HFFc6 (cell line): Measurements from ENCODE around the gene SCN5A. TPM values are rescaled to one million over a fixed set of nuclear protein-coding genes. Genes with fewer than 3 reads are reported as not detected.
A peak's percentile ranks its signal among the peaks of the same experiment; 100 is the strongest.

Source experiments
- DNase-seq: peaks from one replicate; pipeline ENCODE4 v3.0.0-alpha.2; 2018
- H3K27ac Mint-ChIP-seq: 2 replicates; pipeline ENCODE4 v1.8.0; 2020; ENCODE audit warnings: mild to moderate bottlenecking, mixed read lengths
- H3K27me3 Mint-ChIP-seq: 2 replicates; pipeline ENCODE4 v1.8.0; 2021; ENCODE audit warnings: mild to moderate bottlenecking, moderate library complexity, mixed read lengths; ENCODE audit not compliant: insufficient read depth
- H3K36me3 Mint-ChIP-seq: 2 replicates; pipeline ENCODE4 v1.8.0; 2021; ENCODE audit warnings: low read depth, mixed read lengths
- H3K4me1 Mint-ChIP-seq: 2 replicates; pipeline ENCODE4 v1.8.0; 2020; ENCODE audit warnings: low read depth, mixed read lengths
- H3K4me3 Mint-ChIP-seq: 2 replicates; pipeline ENCODE4 v1.8.0; 2020; ENCODE audit warnings: mild to moderate bottlenecking, moderate library complexity, mixed read lengths
- H3K9me3 Mint-ChIP-seq: 2 replicates; pipeline ENCODE4 v1.8.0; 2020; ENCODE audit warnings: mild to moderate bottlenecking, mixed read lengths
- total RNA-seq, 6 experiments: library from RNA; stranded (reverse); fragmentation: NEBNext Ultra II Directional; extraction: Animal tissue kit (Norgen Biotek cat#: 25700); gene quantifications; 2 replicates in 1 of 6; 3 replicates in 5 of 6; pipeline ENCODE4 v1.2.3, GENCODE V29; 2021
- TF ChIP-seq, protein P1 (sequence below): fragments of 200-600 bp; sonication (generic); IDR thresholded peaks from 2 replicates; pipeline ENCODE4 v1.5.0; 2021; ENCODE audit warnings: antibody characterized with exemption, mild to moderate bottlenecking

Gene SCN5A
- total RNA-seq, 6 experiments from 2014 or later: 0.05 to 0.46 (median 0.28) TPM; not detected in 3

DNA sequence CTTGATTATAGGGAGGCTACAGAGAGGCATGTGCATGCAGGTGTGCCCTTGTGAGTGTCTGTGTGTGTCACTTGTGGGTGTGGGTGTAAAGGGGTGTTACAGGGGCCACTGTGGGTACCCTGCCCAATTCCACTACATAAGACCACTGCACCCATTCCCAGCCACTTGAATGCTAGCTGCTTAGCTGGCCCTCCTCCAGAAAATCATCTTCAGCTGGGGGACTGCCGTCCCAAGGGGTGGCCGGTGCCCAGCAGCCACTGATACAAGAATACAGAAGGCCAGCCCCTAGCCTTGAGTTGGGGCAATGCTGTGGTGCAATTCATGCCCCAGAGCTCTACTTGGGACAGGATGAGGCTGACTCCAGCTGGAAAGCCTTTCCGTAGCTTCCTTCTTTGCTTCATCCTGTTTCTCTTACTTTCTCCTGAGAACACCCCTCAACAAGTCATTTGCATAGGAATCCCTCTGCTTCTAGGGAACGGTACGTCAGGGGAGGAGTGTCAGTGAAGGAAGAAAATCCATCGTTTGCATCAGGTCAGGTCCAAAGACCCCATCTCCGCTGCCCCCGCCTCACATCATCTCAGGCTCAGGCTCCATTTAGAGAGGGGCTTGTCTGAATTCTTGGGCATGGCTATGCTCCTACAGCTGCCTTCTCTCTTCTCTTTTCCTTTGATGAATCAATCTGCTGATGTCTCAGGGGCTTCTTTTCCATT, 72.0 kb downstream of the SCN5A start:
- TF ChIP-seq, protein P1, sequence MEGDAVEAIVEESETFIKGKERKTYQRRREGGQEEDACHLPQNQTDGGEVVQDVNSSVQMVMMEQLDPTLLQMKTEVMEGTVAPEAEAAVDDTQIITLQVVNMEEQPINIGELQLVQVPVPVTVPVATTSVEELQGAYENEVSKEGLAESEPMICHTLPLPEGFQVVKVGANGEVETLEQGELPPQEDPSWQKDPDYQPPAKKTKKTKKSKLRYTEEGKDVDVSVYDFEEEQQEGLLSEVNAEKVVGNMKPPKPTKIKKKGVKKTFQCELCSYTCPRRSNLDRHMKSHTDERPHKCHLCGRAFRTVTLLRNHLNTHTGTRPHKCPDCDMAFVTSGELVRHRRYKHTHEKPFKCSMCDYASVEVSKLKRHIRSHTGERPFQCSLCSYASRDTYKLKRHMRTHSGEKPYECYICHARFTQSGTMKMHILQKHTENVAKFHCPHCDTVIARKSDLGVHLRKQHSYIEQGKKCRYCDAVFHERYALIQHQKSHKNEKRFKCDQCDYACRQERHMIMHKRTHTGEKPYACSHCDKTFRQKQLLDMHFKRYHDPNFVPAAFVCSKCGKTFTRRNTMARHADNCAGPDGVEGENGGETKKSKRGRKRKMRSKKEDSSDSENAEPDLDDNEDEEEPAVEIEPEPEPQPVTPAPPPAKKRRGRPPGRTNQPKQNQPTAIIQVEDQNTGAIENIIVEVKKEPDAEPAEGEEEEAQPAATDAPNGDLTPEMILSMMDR: no peak
- Mint-ChIP-seq H3K36me3 (no peaks in the 10 kb centered on the region), H3K27me3 (peaks cover 12% of the 10 kb centered on the region), H3K4me3 (no peak overlapping the region), H3K4me1 (no peaks in the 10 kb centered on the region), H3K9me3 (peaks cover 6% of the 10 kb centered on the region; the same call in 1 of the 2 replicates), H3K27ac (no peak overlapping the region)
- DNase-seq: no peak

DNA sequence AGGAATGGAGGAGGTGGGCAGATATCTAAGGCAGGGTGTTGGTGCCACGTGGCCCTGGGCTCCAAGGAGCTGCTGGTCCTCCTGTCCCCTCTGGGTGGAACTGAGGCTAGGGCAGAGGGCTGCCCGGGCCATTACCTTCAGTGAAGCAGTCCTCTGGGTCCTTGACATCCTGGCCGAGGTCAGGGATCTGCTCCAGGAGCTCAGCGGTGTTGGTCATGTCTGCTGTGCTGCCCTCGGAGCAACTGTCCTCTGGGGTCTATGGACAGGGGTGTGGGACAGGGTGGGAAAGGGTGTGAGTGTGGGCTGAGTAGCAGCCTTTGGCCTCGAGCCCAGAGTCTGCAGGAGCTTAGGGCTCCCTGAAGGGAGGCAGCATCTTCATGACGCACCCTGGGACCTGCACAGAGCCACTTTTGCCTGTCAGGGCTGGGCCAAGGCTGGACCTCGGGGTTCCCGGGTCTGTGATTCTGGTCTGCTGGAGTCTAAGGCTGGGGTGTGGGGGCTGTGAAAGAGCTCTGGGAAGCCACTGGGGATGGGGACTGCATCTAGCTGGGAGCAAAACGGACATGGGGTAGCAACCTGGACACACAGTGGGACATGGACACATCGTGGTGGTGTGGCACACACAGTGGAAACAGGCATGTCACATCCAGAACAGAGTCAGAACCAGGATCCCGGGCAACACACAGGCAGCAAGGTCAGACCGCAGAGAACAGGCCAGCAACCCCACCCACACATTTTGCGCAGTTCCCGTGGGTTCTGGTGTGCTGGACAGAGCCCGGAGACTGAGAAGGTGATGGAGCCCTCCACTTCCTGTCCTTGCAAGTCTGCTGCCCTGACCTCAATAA, 72.7 kb downstream of the SCN5A start:
- Mint-ChIP-seq H3K4me3 (no peak overlapping the region), H3K27ac (no peak overlapping the region), H3K36me3 (no peaks in the 10 kb centered on the region), H3K27me3 (peaks cover 12% of the 10 kb centered on the region), H3K9me3 (peaks cover 6% of the 10 kb centered on the region; the same call in 1 of the 2 replicates), H3K4me1 (no peaks in the 10 kb centered on the region)
- DNase-seq: no peak
- TF ChIP-seq, protein P1: no peak

- Mint-ChIP-seq H3K36me3 (no peaks in the 10 kb centered on the region), H3K9me3 (peaks cover 6% of the 10 kb centered on the region; the same call in 1 of the 2 replicates), H3K27ac (no peak overlapping the region), H3K4me3 (no peak overlapping the region), H3K27me3 (peaks cover 12% of the 10 kb centered on the region), H3K4me1 (no peaks in the 10 kb centered on the region)
- TF ChIP-seq, protein P1: no peak
- DNase-seq: no peak
These were observed 73.4 kb downstream of the SCN5A start for GRCh38 chr3:38576131-38576525.

DNA sequence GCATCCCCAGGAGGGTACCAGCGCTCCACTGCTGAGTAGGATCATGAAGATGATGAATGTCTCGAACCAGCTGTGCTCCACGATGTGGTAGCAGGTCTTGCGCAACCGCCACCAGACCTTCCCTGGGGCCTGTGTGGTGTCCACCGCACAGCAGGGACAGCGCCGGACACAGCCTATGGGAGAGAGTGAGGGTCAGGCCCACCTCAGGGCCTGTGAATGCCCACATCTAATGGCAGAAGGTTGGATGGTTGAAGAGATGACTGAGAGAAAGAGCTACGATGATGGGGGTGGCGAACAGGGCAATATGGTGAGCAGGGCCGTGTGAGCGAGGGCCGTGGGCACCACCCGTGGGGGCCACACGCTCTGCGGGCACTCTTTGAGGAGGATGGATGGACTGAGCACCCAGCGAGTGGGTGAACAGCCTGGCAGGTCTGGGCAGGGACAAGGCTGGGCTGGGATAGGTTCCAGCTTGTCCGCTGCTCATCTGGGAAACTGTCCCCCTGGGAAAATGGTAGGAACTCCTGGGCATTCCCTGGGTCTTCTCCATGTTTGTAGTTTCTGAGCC, 74.1 kb downstream of the SCN5A start:
- Mint-ChIP-seq H3K27me3 (peaks cover 10% of the 10 kb centered on the region), H3K4me3 (no peak overlapping the region), H3K27ac (no peak overlapping the region), H3K36me3 (no peaks in the 10 kb centered on the region), H3K9me3 (peaks cover 6% of the 10 kb centered on the region; the same call in 1 of the 2 replicates), H3K4me1 (no peaks in the 10 kb centered on the region)
- DNase-seq: no peak
- TF ChIP-seq, protein P1: no peak

DNA sequence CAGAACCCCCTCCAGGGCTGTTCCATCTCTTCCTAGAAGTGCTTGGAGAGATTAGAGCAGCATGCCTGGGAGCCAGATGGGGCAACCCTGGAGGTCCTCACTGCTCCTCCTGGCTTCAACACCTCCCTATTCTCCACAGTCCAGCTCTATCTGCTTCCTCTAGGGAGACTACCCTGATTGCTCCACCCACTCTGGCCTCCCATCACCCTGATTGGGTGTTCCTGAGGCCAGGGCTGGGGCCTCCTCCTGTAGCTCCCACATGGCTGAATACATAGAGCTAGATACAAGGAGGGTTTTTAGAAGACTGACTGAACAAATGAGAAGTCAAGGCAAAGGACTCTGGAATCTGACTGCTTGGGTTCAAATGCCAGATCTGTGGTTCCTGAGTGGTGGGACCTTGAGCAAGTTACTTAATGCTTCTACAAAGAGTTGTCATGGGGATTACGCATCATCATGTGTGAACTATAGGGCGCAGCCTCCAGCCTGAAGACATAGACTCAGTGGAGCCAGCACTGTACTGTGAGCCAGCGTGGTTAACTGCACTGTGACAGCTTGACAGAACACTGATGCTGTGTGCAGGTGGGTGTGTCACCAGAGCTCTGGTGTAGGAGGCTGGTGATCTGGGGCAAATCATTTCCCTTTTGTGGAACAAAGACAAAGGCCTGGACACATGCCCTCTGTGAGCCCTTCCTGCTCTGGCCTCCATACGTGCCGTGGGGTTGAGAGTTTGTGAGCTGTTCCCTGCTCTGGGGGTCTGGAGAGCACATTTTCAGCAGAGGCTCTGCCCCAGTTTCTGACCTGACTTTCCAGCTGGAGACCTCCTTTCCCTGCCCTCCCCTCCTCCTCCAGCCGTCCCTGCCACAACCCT, 74.8 kb downstream of the SCN5A start:
- Mint-ChIP-seq H3K4me3 (no peak overlapping the region), H3K36me3 (no peaks in the 10 kb centered on the region), H3K4me1 (no peaks in the 10 kb centered on the region), H3K27me3 (peaks cover 8% of the 10 kb centered on the region), H3K27ac (no peak overlapping the region), H3K9me3 (peaks cover 6% of the 10 kb centered on the region; the same call in 1 of the 2 replicates)
- DNase-seq: peak; percentile 3
- TF ChIP-seq, protein P1: no peak
